Astrocyte of the spinal cord (primary cell): ENCODE results near the gene KIF26A.

Experiments
- DNase-seq: peaks from one replicate; pipeline ENCODE4 v3.0.0; 2011; ENCODE audit warnings: low read depth, low spot score
- H3K4me3 ChIP-seq: 2 replicates; pipeline ENCODE4 v1.5.1; 2011; ENCODE audit warnings: low read depth, mild to moderate bottlenecking, low read length, moderate library complexity
- CTCF ChIP-seq: IDR thresholded peaks from 2 replicates; pipeline ENCODE4 v1.5.1; 2012; ENCODE audit warnings: low read depth, mild to moderate bottlenecking, low read length, inconsistent platforms
- in situ Hi-C: cut with HindIII; loops from 2 replicates; pipeline ENCODE4 v1.10.0; 2017; ENCODE audit warnings: low sequenced_read_pairs

The KIF26A gene

GRCh38 chr14:104149278-104149595 lies 10.8 kb downstream of the KIF26A start:
- in situ Hi-C loops, result no loop called here
- H3K4me3 ChIP-seq, result no peak overlapping the region
- no peak for TF ChIP-seq CTCF
- no peak for DNase-seq

- peak; percentile 72 for DNase-seq
- TF ChIP-seq CTCF, result no peak
- in situ Hi-C loops, result no loop called here
- H3K4me3 ChIP-seq, result no peak overlapping the region
Observed at GRCh38 chr14:104149617-104150135, 11.3 kb downstream of the KIF26A start.

- TF ChIP-seq CTCF, result no peak
- H3K4me3 ChIP-seq, result no peak overlapping the region
- in situ Hi-C loops, result no loop called here
- peak; percentile 67 for DNase-seq
Observed at GRCh38 chr14:104150136-104151025, 12.0 kb downstream of the KIF26A start.

GRCh38 chr14:104151026-104151381 lies 12.6 kb downstream of the KIF26A start:
- no peak overlapping the region for H3K4me3 ChIP-seq
- in situ Hi-C loops, result no loop called here
- no peak for TF ChIP-seq CTCF
- no peak for DNase-seq

- in situ Hi-C loops, result no loop called here
- TF ChIP-seq CTCF, result no peak
- H3K4me3 ChIP-seq, result no peak overlapping the region
- DNase-seq, result no peak
Observed at GRCh38 chr14:104151566-104152245, 13.3 kb downstream of the KIF26A start.

GRCh38 chr14:104152246-104152575 lies 13.8 kb downstream of the KIF26A start:
- no peak for DNase-seq
- no peak for TF ChIP-seq CTCF
- in situ Hi-C loops, result no loop called here
- H3K4me3 ChIP-seq, result no peak overlapping the region
